ENCODE data around the gene CFL1.

Gene CFL1

DNA sequence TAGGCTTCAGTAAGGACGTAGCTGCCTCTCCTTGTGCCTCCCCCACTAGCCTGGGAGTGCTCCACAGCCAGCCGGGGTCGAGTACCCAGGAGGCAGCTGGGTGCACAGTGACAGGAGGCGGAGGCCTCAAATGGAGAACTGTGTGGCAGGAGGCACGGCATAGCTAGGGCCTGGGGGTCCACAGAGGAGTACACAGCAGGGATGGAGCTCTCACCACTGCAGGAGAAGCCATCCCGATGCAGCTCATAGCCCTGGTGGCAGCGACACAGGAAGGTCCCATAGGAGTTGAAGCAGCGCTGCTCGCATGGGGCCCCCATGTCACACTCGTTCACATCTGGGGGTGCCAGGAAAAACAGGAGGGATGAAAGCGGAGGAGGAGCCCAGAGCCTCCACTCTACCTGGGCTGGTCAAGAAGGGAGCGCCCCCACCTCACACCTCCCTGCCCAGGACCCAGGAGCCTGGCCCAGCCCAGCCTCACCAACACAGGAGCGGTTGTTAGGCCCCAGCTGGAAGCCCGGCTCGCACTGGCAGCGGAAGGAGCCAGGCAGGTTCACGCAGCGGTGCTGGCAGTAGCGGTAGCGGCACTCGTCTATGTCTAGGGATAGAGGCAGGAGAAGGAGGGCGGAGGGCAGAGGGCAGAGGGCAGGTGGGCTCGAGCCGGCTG lies 11.8 kb upstream of the CFL1 start:
- DNase-seq (ENCODE audit: low spot score): no peak

DNA sequence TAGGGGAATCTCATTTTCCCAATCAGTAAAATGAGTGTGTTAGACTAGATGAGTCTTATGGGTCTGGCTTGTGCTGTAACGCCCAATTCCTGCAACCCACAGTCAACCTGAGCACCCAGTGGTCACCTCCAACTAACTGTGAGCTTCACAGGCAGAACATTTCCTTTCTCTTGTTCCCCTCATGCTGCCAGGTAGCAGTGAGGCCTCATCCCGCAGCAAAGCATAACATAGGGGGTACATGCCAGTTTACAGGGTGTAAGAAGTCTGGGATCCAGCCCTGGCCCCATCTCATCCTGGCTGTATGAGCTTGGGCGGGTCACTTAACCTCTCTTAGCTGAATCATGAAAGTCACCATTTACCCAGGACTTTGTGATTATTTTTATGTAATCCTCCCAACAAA lies 10.9 kb upstream of the CFL1 start:
- no peak for DNase-seq (ENCODE audit: low spot score)

DNA sequence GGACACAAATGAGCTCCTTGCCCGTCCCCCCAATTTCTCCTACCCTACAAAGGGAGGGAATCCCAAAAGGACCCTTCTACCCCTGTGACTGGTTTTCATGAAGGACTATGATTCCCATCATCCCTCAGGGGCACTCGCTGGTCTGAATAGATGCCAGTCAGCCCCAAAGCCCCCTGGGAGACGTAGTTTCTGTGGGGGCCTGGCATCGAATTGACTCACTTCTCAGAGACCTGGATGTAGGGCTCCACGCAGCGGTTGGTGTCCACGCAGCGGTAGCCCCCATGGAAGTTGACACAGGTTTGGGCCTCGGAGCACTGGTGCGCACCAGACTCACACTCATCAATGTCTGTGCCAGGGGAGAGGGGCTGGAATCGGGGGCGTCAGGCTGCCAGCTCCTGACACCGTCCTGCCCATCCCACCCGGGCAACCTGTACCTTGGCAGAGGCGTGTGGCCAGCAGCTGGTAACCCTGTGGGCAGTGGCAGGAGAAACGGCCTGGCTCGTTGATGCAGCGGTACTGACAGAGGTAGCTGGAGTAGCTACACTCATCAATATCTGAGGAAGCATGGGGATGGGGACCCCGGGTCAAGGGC lies 10.2 kb upstream of the CFL1 start:
- DNase-seq (ENCODE audit: low spot score): no peak

DNA sequence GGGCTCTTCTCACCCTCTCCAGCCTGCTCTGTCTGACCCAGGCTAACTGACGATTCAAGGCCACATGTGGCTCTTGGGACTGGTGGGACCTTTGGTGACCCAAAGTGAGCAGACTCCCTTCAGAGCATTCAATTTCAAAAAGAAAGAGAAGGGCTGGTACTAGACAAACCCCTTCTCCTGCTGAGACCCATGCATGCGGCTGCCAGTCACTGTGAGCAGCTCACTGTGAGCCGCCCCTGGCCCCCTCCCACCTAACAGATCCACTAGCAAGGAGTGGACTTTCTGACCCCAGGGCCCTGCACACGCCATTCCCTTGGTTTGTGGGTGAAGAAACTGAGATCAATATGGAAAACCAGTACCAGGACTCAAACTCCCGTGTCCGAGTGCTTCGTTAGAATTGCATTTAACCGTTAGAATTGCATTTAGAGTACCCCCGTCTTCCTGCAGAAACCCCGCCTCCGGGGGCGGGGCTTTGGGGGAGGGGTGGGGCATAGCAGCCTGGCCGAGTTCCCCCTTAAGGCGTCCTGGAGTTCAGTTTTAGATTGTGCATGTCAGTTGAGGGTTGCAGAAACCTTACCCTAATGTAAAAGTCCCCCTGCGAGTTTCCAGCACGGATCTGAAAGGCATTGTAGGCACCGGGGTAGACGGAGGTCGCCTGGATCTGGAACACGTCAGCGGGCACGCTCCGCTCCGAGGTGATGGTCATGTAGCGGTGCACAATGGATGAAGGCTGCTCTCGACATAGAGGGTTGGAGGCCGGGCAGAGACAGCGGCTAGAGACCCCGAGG lies 9.5 kb upstream of the CFL1 start:
- DNase-seq (ENCODE audit: low spot score): no peak

DNA sequence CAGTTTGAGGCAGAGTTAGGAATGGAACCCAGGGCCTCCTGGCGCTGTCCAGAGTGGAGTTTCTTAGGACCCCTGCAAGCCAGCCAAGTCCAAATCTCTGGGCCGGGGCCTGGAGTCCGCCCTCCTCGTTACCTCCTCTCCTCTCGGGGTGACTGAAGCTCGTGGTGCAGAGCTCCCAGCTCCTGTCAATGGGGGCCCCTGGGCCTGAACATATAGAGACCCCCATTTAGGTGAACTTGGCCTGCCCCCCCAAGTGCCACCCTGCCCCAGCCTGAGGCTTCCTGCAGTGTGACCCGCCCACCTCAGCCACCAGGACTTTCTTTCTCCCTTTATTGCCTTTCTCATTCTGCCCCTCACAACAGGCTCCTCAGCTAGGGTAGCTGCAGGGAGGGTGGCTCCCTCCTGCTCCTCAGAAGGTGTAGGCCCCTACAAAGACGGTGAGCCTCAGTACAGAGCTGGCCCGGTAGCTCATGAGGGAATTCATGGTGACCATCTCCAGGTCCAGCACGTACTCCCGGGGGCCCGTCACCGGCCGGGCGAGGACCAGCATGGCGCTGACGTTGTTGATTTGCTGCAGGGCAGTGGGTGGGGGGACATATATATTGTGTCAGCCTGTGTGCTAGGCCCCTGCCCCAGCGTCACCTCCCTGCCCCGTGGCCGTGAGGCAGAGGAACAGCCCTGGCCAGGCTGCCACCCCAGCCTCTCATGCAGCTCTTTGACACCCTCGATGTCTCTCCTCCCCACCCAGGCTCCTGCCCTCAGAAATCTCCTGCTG lies 8.7 kb upstream of the CFL1 start:
- no peak for DNase-seq (ENCODE audit: low spot score)

DNA sequence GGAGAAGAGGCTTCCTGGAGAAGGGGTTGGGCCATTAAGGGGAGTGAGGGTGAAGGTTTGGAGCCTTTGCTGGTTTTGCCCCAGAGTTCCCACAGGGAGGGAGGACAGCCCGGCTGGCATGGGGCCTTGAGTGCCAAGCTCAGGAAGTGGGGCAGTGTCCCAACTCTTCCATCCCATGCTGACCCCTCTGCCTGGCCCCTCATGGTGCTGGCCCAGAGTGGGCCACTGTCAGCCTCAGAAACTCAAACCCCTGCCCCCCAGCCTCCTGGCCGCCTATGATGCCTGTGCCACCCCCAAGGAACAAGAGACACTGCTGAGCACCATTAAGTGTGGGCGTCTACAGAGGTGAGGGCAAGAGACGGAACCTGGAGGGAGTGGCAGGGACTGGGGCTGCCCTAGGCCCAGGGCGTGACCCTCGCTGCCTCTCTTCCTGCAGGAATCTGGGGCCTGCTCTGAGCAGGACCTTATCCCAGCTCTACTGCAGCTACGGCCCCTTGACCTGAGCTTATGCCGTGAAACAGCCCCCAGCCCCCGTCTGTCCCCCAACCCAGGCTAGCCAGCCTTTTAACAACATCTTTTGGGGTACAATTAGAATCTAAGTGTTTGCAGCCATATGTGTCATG lies 7.7 kb upstream of the CFL1 start:
- no peak for DNase-seq (ENCODE audit: low spot score)

DNA sequence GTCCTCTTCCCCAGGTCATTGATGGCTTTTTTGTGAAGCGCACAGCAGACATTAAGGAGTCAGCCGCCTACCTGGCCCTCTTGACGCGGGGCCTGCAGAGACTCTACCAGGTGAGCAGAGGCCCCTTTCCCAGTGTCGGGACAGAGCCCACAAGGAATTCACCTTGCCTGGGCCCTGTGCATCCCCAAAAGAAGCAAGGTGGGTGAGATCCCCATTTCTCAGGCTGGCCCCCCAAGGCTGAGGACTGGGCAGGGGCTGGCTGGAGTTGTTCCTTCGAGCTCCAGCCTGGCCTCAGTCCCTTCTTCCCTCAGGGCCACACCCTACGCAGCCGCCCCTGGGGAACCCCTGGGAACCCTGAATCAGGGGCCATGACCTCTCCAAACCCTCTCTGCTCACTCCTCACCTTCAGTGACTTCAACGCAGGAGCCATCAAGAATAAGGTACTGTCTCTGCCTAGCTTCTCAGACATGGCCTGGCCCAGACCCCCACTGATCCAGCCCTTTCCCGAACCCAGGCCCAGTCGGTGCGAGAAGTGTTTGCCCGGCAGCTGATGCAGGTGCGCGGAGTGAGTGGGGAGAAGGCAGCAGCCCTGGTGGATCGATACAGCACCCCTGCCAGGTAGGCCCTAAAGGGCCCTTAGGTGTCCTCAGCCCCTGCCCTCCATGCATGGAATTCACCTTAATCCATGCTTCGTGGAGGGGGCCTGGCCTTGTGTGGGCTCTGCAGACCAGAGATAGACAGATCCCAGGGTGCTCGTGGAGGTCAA lies 6.9 kb upstream of the CFL1 start:
- no peak for DNase-seq (ENCODE audit: low spot score)

DNA sequence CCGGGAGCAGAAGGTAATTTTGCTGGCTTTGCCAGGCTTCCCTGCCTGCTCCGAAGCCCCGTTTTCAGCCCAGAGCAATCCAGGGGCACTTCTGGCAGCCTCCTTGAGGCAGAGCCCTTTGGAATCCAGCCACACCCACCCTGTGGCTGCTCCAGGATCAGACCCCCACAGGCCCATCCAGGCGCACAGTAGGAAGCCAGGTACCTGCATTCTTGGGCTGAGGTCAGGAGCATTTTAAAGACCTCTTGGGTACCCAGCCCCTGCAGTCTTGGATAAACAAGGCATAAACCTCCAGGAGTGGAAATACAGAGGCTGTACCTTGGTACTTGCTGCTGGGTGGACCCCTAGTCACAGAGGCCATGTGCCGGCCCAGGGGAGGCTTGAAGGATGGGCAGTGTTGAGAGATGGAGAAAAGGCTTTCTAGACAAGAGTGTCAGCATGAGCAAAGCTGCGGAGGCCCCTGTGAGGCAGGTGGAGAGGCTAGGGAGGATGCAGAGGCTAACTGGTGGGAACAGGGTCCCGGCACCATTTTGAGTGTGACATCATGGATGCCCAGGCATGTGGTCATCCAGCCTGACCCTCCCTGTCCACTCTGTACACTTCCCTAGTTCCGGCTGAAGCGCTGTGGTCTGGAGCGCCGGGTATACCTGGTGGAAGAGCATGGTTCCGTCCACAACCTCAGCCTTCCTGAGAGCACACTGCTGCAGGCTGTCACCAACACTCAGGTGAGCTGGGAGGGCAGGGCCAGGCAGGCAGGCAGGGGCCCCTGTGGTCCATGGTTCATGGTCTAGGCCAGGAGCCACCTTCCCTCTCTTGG lies 6.1 kb upstream of the CFL1 start:
- DNase-seq (ENCODE audit: low spot score): no peak

DNA sequence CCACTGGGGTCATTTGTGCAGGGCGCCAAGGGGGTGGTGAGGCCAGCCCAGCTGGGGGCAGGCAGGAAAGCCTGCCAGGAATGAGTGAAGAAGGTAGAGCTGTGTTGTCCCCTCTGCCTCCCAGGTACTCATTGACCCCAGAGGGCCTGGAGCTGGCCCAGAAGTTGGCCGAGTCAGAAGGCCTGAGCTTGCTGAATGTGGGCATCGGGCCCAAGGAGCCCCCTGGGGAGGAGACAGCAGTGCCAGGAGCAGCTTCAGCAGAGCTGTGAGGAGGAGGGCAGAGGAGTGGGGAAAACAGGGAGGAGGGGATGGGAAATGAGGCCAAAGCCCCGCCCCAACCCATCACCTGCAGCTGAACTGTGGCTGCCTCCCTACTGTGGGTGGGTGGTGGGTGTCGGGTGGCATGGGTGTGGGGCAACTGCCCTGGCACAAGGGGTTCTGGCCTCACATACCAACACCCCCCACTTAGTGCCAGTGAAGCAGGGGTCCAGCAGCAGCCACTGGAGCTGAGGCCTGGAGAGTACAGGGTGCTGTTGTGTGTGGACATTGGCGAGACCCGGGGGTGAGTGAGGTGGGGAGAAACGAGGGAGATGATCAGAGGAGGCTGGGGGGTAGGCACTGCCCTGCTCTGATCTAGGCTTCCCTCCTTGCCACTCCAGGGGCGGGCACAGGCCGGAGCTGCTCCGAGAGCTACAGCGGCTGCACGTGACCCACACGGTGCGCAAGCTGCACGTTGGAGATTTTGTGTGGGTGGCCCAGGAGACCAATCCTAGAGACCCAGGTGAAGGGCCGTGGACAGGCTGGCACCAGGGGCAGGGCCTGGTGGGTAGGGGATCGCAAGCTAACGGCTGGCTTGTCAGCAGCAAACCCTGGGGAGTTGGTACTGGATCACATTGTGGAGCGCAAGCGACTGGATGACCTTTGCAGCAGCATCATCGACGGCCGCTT lies 5.2 kb upstream of the CFL1 start:
- DNase-seq (ENCODE audit: low spot score): no peak

DNA sequence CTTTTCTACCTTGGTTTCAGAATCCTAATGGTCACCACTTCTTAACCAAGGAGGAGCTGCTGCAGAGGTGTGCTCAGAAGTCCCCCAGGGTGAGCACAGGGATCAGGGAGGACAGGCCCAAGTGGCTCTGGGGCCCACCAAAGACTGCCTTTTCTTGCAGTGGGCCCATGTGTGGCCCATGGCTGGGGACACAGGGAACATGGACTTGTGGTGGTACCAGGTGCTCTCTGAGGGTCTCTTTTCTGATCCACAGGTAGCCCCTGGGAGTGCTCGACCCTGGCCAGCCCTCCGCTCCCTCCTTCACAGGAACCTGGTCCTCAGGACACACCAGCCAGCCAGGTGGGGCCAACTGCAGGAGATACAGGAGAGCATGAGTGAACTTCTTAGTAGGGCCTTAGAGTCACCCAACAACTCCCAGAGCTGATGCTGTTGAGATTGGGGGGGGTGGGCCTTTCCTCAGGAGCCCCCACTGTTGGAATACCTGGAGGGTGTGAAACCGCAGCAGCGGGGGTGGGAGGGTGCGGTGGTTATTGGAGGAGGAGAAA lies 4.3 kb upstream of the CFL1 start:
- no peak for DNase-seq (ENCODE audit: low spot score)

DNA sequence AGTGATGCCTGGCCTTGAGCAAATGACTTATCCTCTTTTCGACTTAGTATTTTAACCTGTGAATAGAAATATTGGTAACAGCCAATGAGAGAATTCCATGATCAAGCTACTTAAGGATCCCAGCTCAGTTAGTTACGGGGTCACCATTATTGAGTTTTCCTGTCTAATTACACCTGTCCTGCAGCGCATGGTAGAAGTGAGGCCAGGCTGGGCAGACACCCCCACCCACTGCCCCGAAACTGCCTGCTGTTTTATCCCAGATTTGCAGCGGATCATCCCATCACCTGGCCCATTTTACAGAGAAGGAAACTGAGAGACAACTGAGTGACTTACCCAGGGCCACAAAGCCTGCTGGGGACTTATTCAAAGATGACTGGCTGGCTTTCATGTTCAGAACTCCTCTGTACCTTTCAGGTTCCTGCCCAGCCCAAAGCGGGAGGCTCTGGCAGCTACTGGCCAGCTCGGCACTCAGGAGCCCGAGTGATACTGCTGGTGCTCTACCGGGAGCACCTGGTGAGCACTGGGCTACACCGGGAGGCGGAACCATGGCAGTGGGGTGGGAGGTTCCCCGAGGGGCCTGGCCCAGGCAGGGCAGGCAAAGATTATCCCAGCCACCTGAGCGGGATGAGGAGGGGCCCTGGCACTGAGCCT lies 3.7 kb upstream of the CFL1 start:
- DNase-seq (ENCODE audit: low spot score): no peak

DNA sequence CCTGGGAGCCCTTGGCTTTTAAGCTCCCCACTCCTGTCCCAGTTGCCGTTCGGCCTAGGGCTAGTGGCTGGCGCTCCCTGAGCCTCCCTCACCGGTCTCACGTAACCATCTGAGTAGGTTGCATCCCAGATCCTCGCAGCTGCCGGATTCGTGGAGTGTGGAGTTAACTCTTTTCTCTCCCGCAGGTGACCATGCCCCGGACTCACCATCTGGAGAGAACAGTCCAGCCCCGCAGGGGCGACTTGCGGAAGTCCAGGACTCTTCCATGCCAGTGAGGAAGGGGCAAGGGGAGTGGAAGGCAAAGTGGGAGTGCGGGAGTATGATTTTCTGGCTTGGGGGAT lies 3.2 kb upstream of the CFL1 start:
- no peak for DNase-seq (ENCODE audit: low spot score)

DNA sequence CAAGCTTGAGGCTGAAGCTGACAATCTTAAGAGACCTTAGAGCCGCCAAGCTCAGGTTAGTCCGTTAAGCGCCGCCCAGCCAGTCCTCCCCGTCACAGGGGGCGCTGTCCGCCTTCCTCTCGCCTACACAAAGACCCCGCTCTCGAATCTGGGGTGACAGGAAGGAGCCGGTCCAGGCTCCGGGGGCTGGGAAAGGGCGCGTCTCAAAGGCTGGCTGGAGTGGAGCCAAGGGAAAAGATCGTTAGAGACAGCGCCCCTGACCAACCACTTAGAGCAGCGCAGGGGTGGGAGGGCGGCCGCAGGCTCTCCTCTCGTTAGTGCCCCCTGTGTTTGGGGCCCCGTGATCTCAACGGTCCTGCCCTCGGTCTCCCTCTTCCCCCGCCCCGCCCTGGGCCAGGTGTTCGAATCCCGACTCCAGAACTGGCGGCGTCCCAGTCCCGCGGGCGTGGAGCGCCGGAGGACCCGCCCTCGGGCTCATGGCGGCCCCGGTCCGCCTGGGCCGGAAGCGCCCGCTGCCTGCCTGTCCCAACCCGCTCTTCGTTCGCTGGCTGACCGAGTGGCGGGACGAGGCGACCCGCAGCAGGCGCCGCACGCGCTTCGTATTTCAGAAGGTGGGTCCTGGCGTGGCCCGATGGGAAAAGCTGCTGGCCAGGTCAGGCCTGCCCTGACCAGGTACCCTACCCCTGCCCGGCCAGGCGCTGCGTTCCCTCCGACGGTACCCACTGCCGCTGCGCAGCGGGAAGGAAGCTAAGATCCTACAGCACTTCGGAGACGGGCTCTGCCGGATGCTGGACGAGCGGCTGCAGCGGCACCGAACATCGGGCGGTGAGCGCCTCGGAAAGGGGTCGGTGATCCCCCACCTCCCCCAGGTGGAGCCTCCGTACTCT lies 2.5 kb upstream of the CFL1 start, which contains the start of gene MUS81:
Gene MUS81, plus strand, starts transcription at position 156 of the 887 bp plus-strand sequence. Its CDS starts 321 bp downstream, at position 477.
- DNase-seq (ENCODE audit: low spot score): peak; percentile 98

DNA sequence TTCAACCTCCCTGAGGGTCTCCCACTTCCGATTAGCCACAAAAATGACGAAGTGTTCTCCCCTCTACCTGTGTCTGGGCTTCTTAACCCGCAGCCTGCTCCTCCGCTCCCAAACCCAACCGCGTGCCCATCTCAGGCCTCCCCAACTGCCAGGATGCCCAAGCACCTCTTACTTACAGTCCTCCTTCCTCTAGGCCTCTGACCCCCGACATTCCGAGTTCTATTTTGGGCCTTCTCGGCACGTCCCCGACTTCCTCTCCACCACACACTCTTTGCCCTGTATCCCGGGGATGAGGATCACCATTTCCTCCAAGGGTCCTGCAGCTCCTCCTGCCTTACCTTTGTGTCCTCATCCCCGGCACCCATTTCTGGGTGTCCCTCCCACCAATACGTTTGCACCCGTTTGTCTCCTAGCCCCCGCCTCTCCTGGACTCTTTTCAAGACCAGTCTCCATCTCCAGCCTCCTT lies 1.9 kb upstream of the CFL1 start:
- peak; percentile 49 for DNase-seq (ENCODE audit: low spot score)

DNA sequence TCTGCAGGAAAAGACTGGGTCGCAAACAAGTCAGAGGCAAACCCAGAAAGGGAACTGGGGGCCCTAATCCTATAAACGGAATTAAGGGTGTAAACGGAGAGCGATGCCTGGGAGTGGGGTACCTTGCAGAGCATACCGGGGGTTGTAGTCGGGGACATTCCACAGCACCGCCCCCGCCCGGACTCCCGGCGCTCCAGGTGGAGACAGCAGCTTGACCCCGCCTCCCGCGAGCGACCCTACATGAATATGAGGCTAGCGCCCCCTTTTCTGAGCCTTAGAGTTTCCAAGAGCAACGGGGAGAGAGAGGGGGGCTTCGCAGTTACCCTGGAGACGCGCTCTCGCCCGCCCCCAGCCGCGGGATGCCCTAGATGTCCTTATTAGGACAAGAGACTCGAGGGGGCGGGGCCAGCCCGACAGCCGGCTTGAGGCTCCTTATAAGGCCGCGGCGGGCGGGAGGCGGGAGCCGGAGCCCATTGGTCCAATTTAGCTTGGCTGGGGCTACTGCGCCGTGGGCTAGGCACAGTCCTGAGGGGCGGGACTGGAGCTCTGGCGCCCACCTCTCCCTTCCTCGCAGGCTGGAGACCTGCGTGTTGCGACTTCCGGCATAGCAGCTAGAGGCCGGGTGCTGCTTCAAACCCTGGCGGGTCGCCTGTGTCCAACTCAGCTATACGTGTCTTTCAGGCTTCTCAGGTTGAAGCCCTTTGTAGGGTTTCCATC lies 1.3 kb upstream of the CFL1 start:
- DNase-seq (ENCODE audit: low spot score): peak; percentile 98

DNA sequence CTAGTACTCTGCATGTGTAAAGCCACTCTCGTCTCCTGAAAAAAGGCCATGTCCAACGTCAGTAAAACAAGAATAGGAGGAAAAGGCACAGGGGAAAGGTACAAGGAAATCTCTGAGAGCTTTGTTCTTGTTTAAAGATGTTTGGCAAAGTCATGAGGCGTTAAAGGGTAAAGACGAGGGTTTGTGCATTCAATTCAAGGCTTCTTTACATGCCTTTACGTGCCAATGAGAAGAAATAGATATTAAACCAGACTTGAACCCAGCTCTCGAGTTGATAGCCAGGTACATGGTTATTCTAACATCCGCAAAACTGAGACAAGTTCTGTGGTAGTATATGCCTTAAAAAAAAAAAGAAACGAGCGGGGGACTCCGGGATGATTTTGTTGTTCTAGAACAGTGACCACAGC lies 704 bp upstream of the CFL1 start:
- peak; percentile 58 for DNase-seq (ENCODE audit: low spot score)

DNA sequence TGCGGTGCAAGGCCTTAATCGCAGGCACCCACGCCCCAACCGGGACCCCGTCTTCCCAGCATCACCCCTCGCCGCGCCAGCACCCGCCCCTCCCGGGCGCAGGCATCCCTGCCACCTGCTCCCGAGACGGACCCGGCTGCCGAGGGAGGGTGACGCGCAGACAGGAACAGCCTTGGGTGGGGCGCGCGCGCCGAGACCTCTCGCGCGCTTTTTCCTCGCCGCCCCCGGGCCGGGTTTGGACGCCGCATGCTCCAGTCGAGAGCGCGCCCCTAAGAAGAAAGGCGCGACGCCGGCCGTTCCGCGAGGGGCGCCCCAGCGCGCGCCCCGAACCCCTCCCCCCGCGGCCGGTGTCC lies 504 bp downstream of the CFL1 start:
- no peak for DNase-seq (ENCODE audit: low spot score)

Data from SW480 (cell line).